ENCODE measurements around the gene POLR3K.
"Not testable (repeated sequence)": the region's sequence is repeated elsewhere in the genome, so short reads cannot be mapped to it uniquely, and the experiment has no call there.

The POLR3K gene

DNA sequence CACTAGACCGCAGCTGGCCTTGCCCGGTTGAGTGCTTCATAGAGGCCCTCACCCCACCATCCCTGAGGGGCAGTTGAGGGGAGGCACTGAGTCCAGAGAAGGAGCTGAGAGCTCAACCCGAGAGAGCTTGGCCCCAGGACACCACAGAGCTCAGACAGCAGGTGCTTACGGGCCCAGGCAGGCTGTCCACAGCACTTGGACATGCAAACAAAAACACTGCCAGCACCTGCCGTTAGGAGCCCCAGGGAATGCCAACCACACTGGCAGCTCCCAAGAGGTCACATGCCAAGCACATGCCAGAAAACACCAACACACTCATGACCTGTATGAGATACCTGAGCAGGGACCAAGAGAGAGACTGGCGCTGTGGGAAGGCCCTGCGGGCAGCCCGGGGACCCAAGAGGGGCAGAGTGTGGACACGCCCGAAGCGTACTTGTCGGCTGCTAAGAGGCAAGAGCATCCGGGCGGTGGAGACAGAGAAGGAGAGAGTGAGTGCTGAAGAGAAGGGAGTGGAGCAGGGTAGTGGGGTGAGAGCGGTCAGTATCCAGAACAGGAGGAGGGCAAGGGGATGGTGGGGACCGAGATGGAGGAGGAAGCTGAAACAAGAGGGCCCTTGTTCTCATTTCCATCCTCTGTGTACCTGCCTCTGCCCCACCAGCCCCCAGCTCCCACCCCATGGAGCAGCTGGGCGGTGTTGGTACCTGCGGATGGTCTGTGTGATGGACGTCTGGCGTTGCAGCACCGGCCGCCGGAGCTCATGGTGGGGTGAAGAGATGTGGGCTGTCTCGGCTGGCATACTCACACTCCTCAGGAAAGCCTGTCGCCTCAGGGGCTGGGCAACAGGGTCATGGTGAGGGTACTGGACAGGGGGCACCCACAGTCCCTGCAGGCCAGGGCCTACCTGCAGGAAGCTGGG is 10.8 kb upstream of the POLR3K start:
- DNase-seq (ENCODE audit: low read depth, low spot score) = no peak

DNA sequence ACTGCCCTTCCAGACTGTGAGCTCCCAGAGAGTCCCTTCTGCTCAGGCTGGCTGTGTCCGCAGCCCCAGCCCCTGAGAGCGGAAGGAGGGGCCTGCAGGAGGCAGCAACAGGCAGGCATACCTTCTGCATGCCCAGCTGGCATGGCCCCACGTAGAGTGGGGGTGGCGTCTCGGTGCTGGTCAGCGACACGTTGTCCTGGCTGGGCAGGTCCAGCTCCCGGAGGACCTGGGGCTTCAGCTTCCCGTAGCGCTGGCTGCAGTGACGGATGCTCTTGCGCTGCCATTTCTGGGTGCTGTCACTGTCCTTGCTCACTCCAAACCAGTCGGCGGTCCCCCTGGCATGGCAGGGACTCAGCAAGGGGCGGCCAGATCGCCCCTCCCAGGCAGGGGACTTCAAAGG is 10.1 kb upstream of the POLR3K start:
- DNase-seq (ENCODE audit: low read depth, low spot score) = no peak

DNA sequence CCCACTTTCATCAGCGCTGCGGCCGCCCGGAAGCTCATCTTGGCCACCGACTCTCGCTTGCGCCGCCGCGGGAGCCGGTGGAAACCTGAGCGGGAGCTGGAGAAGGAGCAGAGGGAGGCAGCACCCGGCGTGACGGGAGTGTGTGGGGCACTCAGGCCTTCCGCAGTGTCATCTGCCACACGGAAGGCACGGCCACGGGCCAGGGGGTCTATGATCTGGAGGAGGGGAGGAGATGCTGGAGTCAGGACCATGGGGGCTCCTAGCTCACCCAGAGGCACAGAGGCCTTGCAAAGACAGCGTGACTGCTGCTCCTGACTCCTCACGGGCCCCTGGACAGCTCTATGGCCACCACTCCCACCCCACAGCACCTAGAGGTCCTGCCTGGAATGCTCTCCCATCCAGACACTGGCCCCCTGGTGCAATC is 9.6 kb upstream of the POLR3K start:
- no peak for DNase-seq (ENCODE audit: low read depth, low spot score)

DNA sequence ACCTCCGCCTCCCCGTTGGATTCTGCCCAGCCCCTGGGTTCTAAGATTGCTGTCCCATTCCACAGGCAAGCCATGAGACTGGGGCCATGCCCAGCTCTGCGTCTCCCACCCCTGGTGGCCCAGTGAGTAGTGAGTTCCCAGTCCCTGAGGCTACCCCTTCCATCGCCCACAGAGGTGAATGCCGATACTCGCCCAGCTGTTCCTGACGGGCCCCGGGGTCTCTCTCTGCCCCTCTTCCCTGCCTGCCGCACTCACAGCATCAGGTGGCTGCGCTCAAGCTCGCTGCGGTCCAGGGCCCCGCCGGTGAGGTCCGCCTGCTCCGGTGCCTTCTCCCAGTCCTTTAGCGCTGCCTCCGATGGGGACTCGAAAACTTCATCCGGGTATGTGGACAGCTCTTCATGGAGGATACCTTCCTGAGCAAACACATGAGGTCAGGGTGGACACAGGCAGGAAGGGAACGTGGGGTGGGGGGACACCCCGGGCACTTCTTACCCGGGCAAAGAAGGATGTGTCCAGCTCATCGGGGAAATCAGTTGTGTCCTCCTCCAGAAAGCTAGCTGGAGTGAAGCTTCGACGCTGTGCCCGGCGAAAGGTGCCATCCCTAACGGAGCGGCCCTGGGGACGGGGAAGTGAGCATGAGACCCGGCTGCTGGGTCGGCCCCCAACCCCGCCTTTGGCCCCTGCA is 9.0 kb upstream of the POLR3K start:
- DNase-seq (ENCODE audit: low read depth, low spot score) = no peak

DNA sequence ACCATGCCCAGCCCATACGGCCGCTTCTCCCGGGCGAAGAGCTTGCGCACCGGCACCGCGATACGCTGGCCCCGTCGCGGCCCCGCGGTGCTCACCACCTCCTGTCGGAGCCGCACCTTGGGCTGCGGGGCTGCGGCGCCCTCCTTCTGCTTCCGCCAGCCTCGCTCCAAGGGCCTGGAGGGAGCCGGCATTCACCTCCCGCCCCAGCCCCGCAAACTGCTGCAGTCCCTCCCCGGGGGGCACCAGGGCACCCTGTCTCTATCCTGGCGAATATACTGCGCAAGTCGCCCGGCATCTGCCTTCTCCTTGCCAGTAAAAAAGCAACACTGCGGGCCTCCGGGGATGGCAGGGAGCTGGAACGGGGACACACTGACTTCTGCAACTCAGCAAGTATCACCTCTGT is 8.5 kb upstream of the POLR3K start:
- no peak for DNase-seq (ENCODE audit: low read depth, low spot score)

DNA sequence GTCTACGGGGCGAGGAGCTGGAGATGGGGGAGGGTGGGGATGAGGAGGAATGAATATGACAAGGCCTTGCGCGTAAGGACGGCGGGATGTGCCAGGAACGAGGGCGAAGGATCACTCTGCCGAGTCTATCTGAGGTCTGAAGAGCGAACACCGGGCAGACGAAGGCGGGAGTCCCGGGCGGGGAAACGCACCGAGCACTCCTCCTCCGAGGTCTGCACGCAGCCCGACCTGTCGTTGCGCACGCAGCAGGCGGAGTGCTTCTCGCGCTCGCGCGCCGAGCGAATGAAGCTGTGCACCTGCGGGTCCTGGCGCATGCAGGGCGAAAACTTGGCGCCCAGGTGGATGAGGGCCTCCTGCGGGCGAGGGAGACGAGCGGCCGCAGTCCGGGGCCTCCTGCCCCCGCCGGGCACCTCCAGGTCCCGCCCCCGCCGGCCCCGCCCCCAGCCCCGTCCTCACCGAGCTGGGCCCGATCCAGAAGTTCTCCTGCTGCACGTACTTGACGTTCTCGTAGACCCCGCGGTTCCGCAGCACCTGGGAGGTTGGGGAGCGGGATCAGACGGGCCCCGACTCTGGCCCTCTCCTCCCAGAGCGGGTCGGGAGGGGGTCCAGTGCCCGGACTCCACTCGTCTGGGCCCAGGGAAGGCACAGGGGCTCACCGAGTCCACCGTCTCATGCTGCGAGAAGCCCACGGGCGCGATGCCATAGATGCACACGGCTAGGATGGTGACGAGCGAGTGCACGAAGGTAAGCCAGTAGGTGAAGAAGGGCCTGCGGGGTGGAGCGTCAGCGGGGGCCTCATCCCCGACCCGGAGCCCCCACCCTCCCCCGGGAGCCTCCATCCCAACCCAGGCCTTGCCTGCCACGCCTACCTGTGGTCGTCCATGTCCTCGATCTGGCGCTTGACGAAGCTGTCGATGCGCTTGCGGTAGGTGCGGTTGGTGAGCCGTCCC is 7.8 kb upstream of the POLR3K start:
- no peak for DNase-seq (ENCODE audit: low read depth, low spot score)

DNA sequence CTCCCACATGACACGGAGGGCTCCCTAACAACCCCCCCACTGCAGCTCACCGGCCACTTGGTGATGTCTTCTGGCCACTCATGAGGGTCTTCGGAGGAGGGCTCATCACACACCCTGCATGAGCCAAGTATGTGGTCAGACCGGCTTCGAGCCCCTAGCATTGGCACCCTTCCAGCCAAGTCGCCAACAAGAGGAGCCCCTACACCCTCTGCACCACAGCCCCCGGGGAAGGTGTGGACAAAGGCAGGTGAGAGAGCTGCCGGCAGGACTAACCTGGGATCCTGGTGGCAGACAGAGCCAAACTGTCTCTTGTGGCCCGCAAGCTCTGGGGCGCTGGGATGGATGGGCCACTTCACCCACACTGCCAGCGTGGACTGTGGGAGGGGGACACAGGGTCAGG is 6.8 kb upstream of the POLR3K start:
- no peak for DNase-seq (ENCODE audit: low read depth, low spot score)

DNA sequence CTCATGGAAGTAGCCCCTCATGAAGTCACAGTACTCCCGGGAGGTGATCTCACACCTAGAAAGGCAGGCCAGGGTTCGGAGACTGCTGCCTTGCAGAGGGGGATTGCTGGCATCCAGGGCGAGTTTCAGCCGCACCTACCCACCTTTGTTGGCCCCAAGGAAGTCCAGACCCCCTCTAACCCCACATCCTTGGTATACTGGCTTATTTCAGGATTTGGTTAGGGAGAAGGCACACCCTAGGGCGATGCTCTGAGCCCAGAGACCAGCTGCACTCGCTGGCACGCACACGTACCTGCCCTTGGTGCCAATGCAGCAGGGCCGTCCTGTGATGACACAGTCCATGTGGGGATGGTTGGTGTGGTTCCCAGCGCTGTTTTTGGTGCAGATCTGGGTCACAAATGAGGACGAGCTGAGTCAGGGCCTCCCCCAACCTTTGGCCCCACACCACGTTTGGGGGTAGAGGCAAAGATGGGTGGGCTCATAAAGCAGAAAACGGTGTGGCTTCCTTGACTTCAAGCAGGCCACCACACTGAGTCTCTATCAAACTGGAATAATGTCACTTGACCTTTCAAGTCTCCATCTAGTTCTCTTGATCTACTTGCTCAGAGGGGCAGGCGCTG is 6.1 kb upstream of the POLR3K start:
- DNase-seq (ENCODE audit: low read depth, low spot score) = no peak

DNA sequence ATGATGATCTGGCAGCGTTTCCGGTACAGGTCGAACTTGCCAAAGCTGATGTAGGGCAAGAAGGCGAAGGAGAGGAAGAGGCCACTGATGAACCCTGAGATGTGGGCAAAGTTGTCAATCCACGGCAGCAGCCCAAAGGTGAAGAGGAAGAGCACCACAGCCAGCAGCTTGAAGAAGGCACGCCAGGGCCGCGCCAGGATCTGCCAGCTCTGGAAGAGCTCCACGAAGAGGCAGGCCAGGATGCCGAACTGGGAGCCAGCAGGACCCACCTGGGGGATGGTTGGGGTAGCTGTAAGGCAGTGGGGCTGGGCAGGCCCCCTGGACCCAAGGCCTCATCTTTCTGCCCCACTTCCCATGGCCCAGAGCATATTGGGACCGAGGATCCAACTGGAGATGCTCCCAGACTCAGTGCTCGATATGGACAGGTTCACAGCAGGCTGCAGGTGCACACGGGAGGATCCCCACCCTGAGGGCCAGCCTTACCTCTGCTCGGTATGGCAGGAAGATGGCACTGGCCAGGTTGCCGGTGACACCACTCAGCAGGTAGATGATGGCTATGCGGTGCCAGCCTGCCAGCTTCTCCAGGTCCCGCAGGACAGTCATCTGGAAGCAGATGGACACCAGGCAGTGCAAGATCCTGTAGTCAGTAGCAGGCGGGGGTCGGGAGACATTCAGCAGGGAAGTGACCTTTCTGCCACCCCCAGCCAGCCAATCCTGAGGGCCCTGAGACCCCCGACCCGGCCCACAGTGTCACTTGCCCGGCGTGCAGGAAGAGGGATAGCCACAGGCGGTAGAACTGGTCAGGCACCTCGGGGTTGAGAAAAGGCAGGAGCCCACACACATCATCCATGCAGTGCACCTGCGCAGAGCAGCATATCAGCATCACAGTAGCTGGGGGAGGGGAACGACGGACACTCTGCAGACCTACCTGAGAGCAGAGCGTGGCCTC is 5.4 kb upstream of the POLR3K start:
- DNase-seq (ENCODE audit: low read depth, low spot score) = no peak

DNA sequence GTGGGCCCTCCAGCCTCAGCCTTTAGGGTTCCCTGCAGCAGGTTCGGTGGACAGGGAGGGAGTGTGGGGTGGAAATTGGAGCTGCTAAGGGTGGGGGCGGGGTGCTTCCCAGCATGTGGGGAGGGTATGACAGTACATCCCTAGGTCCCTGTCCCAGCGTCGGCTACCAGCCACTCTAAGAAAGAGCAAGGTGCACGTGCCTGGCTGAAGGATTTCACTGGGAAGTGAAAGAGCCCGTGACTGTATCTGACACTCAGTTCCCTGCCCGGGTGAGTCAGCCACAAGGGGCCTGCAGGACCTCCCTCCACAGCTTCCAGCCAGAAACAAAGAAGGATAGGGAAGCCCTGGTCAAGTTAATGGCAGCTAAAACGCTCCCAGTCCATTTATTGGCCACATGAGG is 4.3 kb upstream of the POLR3K start:
- no peak for DNase-seq (ENCODE audit: low read depth, low spot score)

DNA sequence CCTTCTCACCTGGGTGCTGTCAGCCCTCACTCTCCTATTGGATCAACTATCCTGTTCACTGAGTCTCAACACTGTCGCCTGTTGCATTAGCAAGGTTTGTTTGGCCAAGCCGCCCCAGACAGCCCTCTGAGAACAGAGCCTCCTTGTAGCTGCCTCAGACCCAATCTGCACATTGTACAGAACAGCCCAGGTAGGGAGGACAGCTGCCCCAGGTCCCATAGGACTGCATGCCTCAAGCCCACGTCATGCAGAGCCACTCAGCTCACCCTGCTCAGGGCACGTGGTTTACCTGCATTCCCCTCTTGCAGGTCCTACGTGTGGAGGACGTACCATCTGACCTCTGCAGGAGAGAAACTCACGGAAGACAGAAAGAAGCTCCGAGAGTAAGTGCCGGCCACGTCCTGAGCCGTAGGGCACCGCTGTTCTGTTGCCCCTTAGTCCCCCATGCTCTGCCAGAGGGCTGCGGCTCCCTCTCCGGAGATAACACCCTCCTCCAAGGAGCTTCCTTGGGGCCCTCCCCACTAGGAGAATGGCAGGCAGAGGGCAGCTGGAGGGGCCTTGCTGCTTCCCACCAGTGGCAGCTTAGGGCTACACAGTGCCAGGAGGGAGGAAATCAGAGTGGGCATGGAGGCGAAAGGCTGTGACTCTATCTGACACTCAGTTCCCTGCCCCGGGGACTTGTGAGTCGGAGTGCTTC is 3.0 kb upstream of the POLR3K start:
- DNase-seq (ENCODE audit: low read depth, low spot score) = no peak

DNA sequence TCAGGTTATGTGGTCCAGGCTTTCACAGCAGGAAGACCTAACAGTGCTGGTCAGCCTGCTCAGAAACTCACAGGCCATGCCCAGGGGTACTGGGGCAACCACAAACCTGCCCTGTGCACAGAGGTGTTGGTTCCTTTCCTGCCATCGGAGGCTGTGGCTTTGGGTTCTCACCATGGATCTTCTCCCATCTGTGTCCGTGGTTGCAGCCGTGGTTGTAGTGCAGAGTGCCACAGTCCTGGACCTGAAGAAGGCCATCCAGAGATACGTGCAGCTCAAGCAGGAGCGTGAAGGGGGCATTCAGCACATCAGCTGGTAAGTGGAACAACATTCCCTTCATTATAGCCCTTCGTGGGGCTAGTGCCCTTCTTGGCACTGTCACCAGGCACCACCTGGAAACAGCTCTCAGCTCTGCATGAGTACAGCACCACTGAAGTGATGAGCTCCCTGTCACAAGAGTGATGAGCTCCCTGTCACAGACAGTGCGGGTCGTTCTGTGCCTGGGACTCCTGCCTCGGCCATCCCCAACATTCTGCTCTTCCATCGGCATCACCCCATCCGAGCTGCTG is 2.2 kb upstream of the POLR3K start:
- no peak for DNase-seq (ENCODE audit: low read depth, low spot score)

DNA sequence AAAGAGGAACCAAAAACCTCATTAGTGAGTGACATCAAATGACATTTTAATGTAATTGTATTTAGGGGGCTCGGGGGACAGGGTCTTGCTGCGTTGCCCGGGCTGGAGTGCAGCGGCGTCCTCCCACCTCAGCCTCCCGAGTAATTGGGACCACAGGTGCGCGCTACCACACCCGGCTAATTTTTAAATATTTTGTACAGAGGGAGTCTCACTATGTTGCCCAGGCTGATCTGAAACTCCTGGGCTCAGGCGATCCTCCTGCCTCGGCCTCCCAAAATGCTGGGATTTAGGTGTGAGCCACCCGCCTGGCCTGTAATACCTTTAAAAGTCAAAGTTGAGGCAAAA is 801 bp upstream of the POLR3K start:
- DNase-seq (ENCODE audit: low read depth, low spot score) = no peak

DNA sequence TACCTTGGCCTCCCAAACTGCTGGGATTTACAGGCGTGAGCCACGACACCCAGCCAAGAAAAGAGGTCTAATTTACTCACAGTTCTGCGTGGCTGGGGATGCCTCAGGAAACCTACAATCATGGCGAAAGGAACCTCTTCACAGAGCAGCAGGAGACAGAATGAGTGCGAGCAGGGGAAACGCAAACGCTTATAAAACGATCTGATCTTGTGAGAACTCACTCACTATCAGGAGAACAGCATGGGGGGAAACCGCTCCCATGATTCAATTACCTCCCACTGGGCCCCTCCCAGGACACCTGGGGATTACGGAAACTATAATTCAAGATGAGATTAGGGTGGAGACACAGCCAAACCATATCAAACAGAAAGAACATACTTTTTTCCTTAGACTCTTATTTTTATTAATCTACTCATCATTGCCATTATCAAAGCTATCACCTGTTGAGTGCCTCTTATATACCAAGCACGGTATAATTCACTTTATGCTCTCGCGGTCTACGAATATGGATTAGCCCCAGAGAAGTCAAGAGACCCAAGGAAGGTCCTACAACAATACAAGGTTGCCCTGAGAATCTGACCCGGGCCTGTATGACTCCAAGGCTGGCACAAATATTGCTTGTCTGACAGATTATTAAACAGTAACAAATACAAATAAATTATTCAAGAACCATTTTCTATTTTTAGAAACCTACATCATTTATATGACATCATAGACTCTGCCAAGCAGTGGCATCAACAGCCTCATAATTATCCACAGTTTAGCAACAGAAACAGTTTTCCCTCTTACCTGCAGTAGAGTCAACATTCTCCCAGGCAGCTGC is 2.4 kb downstream of the POLR3K start:
- DNase-seq (ENCODE audit: low read depth, low spot score) = no peak

DNA sequence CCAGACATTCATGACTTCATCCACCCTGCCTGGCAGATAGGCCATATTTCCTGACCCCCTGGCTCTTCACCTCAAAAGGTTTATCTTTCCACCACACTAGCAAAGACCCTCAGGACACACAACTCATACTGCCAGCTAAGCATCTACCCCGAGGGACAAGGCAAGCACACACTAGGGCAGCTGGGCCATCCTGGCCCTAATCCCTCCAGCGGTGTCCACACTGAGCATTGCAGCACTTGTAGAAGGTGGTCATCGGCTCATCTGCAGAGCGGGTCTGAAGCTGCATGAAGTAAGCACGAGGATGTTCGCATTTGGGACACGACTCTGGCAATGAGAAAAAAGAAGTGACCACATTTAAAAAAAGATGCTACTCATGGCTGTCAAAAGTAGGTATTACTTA is 6.2 kb downstream of the POLR3K start:
- no peak for DNase-seq (ENCODE audit: low read depth, low spot score)

DNA sequence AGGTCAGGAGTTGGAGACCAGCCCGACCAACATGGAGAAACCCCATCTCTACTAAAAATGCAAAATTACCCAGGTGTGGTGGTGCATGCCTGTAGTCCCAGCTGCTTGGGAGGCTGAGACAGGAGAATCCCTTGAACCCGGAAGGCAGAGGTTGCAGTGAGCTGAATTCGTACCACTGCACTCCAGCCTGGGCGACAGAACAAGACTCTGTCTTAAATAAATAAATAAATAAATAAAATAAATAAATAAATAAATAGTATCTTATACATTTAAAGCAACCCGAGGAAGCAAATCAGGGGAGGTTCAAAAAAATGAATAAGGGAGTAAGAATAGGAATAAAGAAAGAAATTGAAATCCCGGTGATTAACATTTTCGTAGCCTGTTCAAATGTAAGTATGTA is 6.9 kb downstream of the POLR3K start:
- DNase-seq (ENCODE audit: low read depth, low spot score) = not testable (repeated sequence)

DNA sequence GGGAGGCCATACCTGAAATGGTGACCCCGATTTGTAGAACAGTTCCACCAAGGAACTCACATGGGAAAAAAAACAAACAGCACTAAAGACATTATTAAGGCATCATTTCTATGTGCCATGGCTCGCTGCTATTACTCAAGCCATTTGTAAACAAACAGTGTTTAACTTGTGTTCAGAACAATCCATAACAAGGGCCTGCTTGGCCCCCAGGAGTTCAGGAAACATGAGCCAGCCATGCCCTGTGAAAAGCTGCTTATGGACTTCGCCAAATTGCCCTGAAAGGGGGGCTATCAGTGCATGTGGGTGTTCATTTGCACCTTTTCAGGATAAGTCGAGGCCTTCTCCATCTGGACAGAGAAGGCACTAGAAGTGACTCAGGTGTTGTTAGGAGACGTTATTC is 8.0 kb downstream of the POLR3K start:
- DNase-seq (ENCODE audit: low read depth, low spot score) = no peak

DNA sequence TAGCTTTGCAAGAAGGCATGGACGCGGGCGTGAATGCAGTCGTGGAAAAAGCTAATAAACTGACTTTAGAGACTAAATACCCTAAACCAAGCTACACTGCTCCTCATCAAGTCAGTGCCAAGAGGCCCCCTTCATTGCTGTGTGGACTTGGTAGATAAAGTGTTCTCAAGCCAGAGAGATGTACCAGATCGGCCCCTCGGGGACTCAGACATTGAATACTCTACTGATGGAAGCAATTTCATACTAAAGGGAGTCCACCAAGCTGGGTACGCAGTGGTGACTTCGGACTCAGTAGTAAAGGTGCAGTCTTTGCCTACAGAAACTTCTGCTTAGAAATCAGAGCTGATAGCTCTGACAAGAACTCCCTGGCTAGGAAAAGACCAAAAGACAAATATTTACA is 8.8 kb downstream of the POLR3K start:
- no peak for DNase-seq (ENCODE audit: low read depth, low spot score)

DNA sequence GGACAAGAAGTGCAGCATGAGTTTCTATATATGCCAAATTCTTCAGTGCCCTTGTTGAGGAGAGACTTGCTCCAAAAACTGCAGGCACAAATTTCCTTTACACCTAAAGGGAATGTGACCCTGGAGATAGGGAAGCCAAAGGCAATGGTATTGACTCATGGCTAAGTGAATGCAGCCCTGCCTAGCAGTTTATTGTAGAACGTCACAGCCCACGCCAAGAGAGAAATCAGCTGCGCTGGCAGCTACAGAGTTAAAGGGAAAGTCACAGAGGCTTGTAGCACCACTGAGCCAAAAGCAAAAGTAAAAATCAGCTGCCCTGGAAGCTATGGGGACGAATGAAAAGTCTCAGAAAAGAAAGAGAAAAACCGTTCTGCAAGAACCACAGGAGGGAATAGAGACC is 10.1 kb downstream of the POLR3K start:
- DNase-seq (ENCODE audit: low read depth, low spot score) = no peak
